ENCODE data around the gene BTBD16. TPM values are rescaled to one million over a fixed set of nuclear protein-coding genes. Genes with fewer than 3 reads are reported as not detected.

BTBD16 gene
- total RNA-seq, 5 donors from 2014 or later (not counting 1 experiment from before 2014, with no cell fraction given): not detected

GRCh38 chr10:122343936-122344335, 72.8 kb downstream of the BTBD16 start:
- H3K27ac Mint-ChIP-seq: no peak overlapping the region
- H3K27ac ChIP-seq (ENCODE audit: low read length): no peak overlapping the region
- no peaks in the 10 kb centered on the region for H3K9me3 Mint-ChIP-seq
- ATAC-seq (replicated peaks in 1 of 4) (no peak), DNase-seq (no peak)
- no peaks in the 10 kb centered on the region for H3K9me3 ChIP-seq
- H3K4me3 Mint-ChIP-seq: no peak overlapping the region
- CTCF ChIA-PET: interaction anchor here (0.6 to 3.4 kb wide), 8 partner anchors 36 to 1304 kb away, joined by 3 to 41 read pairs (median 4); no protein-coding TSS in a partner anchor
- no peaks in the 10 kb centered on the region for H3K36me3 Mint-ChIP-seq
- H3K27me3 ChIP-seq (replicated peaks in 1 of 2; ENCODE audit: control insufficient read depth in 2 of 2, extremely low read depth in 1 of 2, insufficient read depth in 2 of 2, low read length in 1 of 2): peaks cover 0 to 4% of the 10 kb centered on the region in 2 experiments
- H3K27me3 Mint-ChIP-seq: no peaks in the 10 kb centered on the region
- H3K4me1 ChIP-seq (ENCODE audit: control insufficient read depth in 1 of 2, extremely low read depth in 1 of 2, insufficient read depth in 2 of 2, low read length in 2 of 2): peaks cover 0 to 2% of the 10 kb centered on the region in 2 experiments
- H3K4me3 ChIP-seq (ENCODE audit: control insufficient read depth in 1 of 2, extremely low read depth in 1 of 2, low read length in 1 of 2): no peak overlapping the region
- H3K36me3 ChIP-seq (ENCODE audit: control insufficient read depth in 2 of 2, extremely low read depth in 1 of 2, insufficient read depth in 1 of 2, low read length in 1 of 2): no peaks in the 10 kb centered on the region
- 51% methylated on average over 3 of the region's 8 CpGs for WGBS (ENCODE audit: insufficient coverage)
- POLR2A ChIA-PET: interaction anchor here in 1 of 2 donors (0.6 kb wide), 1 partner anchor 12 kb away, joined by 3 read pairs; no protein-coding TSS in a partner anchor
- peaks cover 6 to 9% (median 8%) of the 10 kb centered on the region in 3 donors for H3K4me1 Mint-ChIP-seq

DNA sequence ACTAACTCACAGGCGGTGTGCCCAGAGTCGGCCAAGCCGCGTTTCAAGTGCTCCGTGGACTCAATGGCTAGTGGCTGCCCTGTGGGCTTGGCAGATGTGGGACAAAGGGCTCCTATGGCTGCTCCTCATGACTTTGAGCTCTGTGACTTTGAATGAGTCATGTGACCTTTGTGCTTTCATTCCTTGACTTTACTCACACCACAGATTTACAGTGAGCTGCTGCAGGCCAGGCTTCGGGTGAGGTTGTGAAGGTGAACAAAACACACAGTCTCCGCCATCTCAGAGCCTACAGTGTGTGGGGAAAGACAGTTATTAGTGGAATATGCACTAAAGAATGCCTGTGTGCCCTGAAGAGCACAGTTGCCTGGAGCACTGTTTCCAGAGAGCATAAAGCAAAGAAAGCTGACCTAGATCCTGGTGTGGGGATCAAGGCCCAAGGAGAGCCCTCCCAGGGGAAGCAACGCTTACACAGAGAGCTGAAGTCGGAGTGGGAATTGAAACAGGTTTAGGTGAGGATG, 73.7 kb downstream of the BTBD16 start:
- Histone ChIP-seq H3K4me3 (ENCODE audit: control insufficient read depth in 1 of 2, extremely low read depth in 1 of 2, low read length in 1 of 2) (no peak overlapping the region), H3K27me3 (replicated peaks in 1 of 2; ENCODE audit: control insufficient read depth in 2 of 2, extremely low read depth in 1 of 2, insufficient read depth in 2 of 2, low read length in 1 of 2) (no peaks in the 10 kb centered on the region), H3K36me3 (ENCODE audit: control insufficient read depth in 2 of 2, extremely low read depth in 1 of 2, insufficient read depth in 1 of 2, low read length in 1 of 2) (no peaks in the 10 kb centered on the region), H3K27ac (ENCODE audit: low read length) (no peak overlapping the region), H3K4me1 (ENCODE audit: control insufficient read depth in 1 of 2, extremely low read depth in 1 of 2, insufficient read depth in 2 of 2, low read length in 2 of 2) (peaks cover 0 to 2% of the 10 kb centered on the region in 2 experiments), H3K9me3 (no peaks in the 10 kb centered on the region)
- Mint-ChIP-seq H3K27me3 (no peaks in the 10 kb centered on the region), H3K4me3 (no peak overlapping the region), H3K36me3 (no peaks in the 10 kb centered on the region), H3K4me1 (peaks cover 6 to 9% (median 8%) of the 10 kb centered on the region in 3 donors), H3K9me3 (no peaks in the 10 kb centered on the region), H3K27ac (peak overlapping the region in 1 of 2 donors; percentile 37)
- ChIA-PET POLR2A (no interaction called here), CTCF (interaction anchor here (0.7 to 3.4 kb wide), 6 partner anchors 77 to 1305 kb away, joined by 3 to 41 read pairs (median 4); no protein-coding TSS in a partner anchor)
- ATAC-seq (replicated peaks in 1 of 4) (no peak), DNase-seq (no peak)
- WGBS (ENCODE audit: insufficient coverage): 91% methylated on average over 8 of the region's 9 CpGs

- H3K4me3 ChIP-seq (ENCODE audit: control insufficient read depth in 1 of 2, extremely low read depth in 1 of 2, low read length in 1 of 2): no peak overlapping the region
- no peaks in the 10 kb centered on the region for H3K9me3 Mint-ChIP-seq
- no peaks in the 10 kb centered on the region for H3K27me3 ChIP-seq (replicated peaks in 1 of 2; ENCODE audit: control insufficient read depth in 2 of 2, extremely low read depth in 1 of 2, insufficient read depth in 2 of 2, low read length in 1 of 2)
- H3K9me3 ChIP-seq: no peaks in the 10 kb centered on the region
- WGBS (ENCODE audit: insufficient coverage): 83% methylated on average over 2 of the region's 4 CpGs
- H3K4me1 Mint-ChIP-seq: peaks cover 6 to 9% (median 8%) of the 10 kb centered on the region in 3 donors
- ATAC-seq (replicated peaks in 1 of 4) (no peak), DNase-seq (no peak)
- no peaks in the 10 kb centered on the region for H3K36me3 ChIP-seq (ENCODE audit: control insufficient read depth in 2 of 2, extremely low read depth in 1 of 2, insufficient read depth in 1 of 2, low read length in 1 of 2)
- H3K27me3 Mint-ChIP-seq: peaks cover 2 to 8% of the 10 kb centered on the region in 2 donors
- ChIA-PET CTCF (interaction anchor here in 1 of 2 donors (1.3 kb wide), 1 partner anchor 87 kb away, joined by 7 read pairs; no protein-coding TSS in a partner anchor), POLR2A (no interaction called here)
- no peak overlapping the region for H3K27ac Mint-ChIP-seq
- no peaks in the 10 kb centered on the region for H3K36me3 Mint-ChIP-seq
- H3K27ac ChIP-seq (ENCODE audit: low read length): no peak overlapping the region
- peaks cover 0 to 2% of the 10 kb centered on the region in 2 experiments for H3K4me1 ChIP-seq (ENCODE audit: control insufficient read depth in 1 of 2, extremely low read depth in 1 of 2, insufficient read depth in 2 of 2, low read length in 2 of 2)
- H3K4me3 Mint-ChIP-seq: no peak overlapping the region
Measured at GRCh38 chr10:122346326-122346950, 75.3 kb downstream of the BTBD16 start.

DNA sequence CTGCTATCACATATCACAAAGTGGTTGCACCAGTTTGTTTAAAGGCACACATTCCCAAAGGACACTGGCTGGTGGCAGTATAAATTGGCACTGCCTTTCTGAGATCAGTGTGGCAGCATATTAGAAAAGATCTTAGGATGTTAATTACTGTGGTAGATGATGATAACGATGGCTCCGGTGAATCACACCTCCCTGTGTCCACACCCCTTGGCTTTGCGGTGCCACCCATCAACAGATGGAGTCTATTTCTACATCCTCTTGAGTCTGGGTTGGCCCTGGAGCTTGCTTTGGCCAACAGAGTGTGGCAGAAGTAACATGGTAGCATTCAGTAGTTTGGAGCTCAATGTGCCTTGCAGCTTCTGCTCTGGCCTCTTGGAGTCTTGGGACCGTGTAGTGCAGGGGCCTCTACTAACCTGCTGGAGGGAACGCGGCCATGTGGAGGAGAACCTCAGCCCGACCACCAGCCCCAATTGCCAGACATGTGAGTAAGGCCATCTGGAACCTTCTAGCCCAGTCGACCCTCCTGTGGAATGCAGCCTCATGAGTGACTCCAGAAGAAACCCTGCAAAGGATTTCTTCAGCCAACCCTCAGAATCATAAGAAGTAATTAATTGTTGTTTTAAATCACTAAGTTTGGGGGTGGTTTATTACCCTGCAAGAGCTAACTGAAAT, 76.2 kb downstream of the BTBD16 start:
- H3K4me1 ChIP-seq (ENCODE audit: control insufficient read depth in 1 of 2, extremely low read depth in 1 of 2, insufficient read depth in 2 of 2, low read length in 2 of 2): peaks cover 0 to 2% of the 10 kb centered on the region in 2 experiments
- ATAC-seq (replicated peaks in 1 of 4): no peak
- H3K27me3 ChIP-seq (replicated peaks in 1 of 2; ENCODE audit: control insufficient read depth in 2 of 2, extremely low read depth in 1 of 2, insufficient read depth in 2 of 2, low read length in 1 of 2): no peaks in the 10 kb centered on the region
- no peak for DNase-seq
- 91% methylated on average over 5 of the region's 8 CpGs for WGBS (ENCODE audit: insufficient coverage)
- no peaks in the 10 kb centered on the region for H3K36me3 ChIP-seq (ENCODE audit: control insufficient read depth in 2 of 2, extremely low read depth in 1 of 2, insufficient read depth in 1 of 2, low read length in 1 of 2)
- peaks cover 3 to 8% of the 10 kb centered on the region in 2 donors for H3K27me3 Mint-ChIP-seq
- ChIA-PET CTCF (interaction anchor here in 1 of 2 donors (1.3 kb wide), 1 partner anchor 86 kb away, joined by 7 read pairs; no protein-coding TSS in a partner anchor), POLR2A (no interaction called here)
- H3K9me3 Mint-ChIP-seq: no peaks in the 10 kb centered on the region
- H3K9me3 ChIP-seq: no peaks in the 10 kb centered on the region
- H3K4me1 Mint-ChIP-seq: peaks cover 5 to 6% (median 5%) of the 10 kb centered on the region in 3 donors
- no peaks in the 10 kb centered on the region for H3K36me3 Mint-ChIP-seq
- no peak overlapping the region for H3K4me3 ChIP-seq (ENCODE audit: control insufficient read depth in 1 of 2, extremely low read depth in 1 of 2, low read length in 1 of 2)
- no peak overlapping the region for H3K27ac ChIP-seq (ENCODE audit: low read length)
- no peak overlapping the region for H3K27ac Mint-ChIP-seq
- no peak overlapping the region for H3K4me3 Mint-ChIP-seq

DNA sequence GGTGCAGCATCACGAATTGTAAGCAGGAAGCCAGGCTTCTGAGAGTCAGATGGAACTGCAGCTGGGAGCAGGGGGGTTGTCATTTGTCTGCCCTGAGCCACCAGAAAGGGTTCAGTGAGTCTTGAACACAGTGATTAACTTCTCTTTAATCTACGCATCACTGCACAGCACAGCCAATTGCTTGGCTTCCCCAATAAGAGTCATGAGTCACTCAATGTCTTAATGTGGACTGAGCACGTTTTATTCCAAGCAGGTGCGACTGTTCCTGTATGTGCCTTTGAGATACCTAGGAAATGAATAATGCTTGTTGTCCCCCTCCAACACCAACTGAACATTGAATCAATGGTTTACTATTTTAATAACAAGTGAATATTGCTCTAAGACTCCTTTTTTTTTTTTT, 77.4 kb downstream of the BTBD16 start:
- Histone ChIP-seq H3K36me3 (ENCODE audit: control insufficient read depth in 2 of 2, extremely low read depth in 1 of 2, insufficient read depth in 1 of 2, low read length in 1 of 2) (no peaks in the 10 kb centered on the region), H3K27ac (ENCODE audit: low read length) (no peak overlapping the region), H3K4me3 (ENCODE audit: control insufficient read depth in 1 of 2, extremely low read depth in 1 of 2, low read length in 1 of 2) (no peak overlapping the region), H3K27me3 (replicated peaks in 1 of 2; ENCODE audit: control insufficient read depth in 2 of 2, extremely low read depth in 1 of 2, insufficient read depth in 2 of 2, low read length in 1 of 2) (peaks cover 0 to 2% of the 10 kb centered on the region in 2 experiments), H3K4me1 (ENCODE audit: control insufficient read depth in 1 of 2, extremely low read depth in 1 of 2, insufficient read depth in 2 of 2, low read length in 2 of 2) (no peaks in the 10 kb centered on the region), H3K9me3 (no peaks in the 10 kb centered on the region)
- no peak overlapping the region for H3K27ac Mint-ChIP-seq
- H3K9me3 Mint-ChIP-seq: no peaks in the 10 kb centered on the region
- ChIA-PET POLR2A (no interaction called here), CTCF (no interaction called here)
- H3K4me3 Mint-ChIP-seq: no peak overlapping the region
- ATAC-seq (replicated peaks in 1 of 4): no peak
- DNase-seq: no peak
- no peaks in the 10 kb centered on the region for H3K4me1 Mint-ChIP-seq
- no peaks in the 10 kb centered on the region for H3K36me3 Mint-ChIP-seq
- peaks cover 3 to 9% of the 10 kb centered on the region in 2 donors for H3K27me3 Mint-ChIP-seq
- WGBS (ENCODE audit: insufficient coverage): 73% methylated on average over 3 of the region's 4 CpGs

GRCh38 chr10:122348935-122349361, 77.9 kb downstream of the BTBD16 start:
- Histone ChIP-seq H3K4me3 (ENCODE audit: control insufficient read depth in 1 of 2, extremely low read depth in 1 of 2, low read length in 1 of 2) (no peak overlapping the region), H3K27ac (ENCODE audit: low read length) (no peak overlapping the region), H3K9me3 (no peaks in the 10 kb centered on the region), H3K4me1 (ENCODE audit: control insufficient read depth in 1 of 2, extremely low read depth in 1 of 2, insufficient read depth in 2 of 2, low read length in 2 of 2) (no peaks in the 10 kb centered on the region), H3K27me3 (replicated peaks in 1 of 2; ENCODE audit: control insufficient read depth in 2 of 2, extremely low read depth in 1 of 2, insufficient read depth in 2 of 2, low read length in 1 of 2) (peaks cover 0 to 2% of the 10 kb centered on the region in 2 experiments), H3K36me3 (ENCODE audit: control insufficient read depth in 2 of 2, extremely low read depth in 1 of 2, insufficient read depth in 1 of 2, low read length in 1 of 2) (no peaks in the 10 kb centered on the region)
- Mint-ChIP-seq H3K4me3 (no peak overlapping the region), H3K36me3 (no peaks in the 10 kb centered on the region), H3K27me3 (peaks cover 3 to 13% of the 10 kb centered on the region in 2 donors), H3K27ac (no peak overlapping the region), H3K4me1 (no peaks in the 10 kb centered on the region), H3K9me3 (no peaks in the 10 kb centered on the region)
- POLR2A ChIA-PET: no interaction called here
- no peak for DNase-seq
- WGBS (ENCODE audit: insufficient coverage): 89% methylated on average over 7 of the region's 7 CpGs
- ATAC-seq (replicated peaks in 1 of 4): no peak
- CTCF ChIA-PET: interaction anchor here in 1 of 2 donors (1.5 kb wide), 1 partner anchor 86 kb away, joined by 4 read pairs; no protein-coding TSS in a partner anchor

Measured in T-cell (primary cell).